HUES64 (cell line): ENCODE measurements around the gene RTP2.

Experiments
- H3K27ac ChIP-seq: 2 replicates; pipeline ENCODE4 v1.7.0; 2013; ENCODE audit warnings: low read depth, low read length, inconsistent platforms
- H3K27me3 ChIP-seq: 2 replicates; pipeline ENCODE4 v1.6.1; 2013; ENCODE audit warnings: mild to moderate bottlenecking, low read length; ENCODE audit not compliant: insufficient read depth
- H3K36me3 ChIP-seq: 2 replicates; pipeline ENCODE4 v1.6.1; 2013; ENCODE audit warnings: mild to moderate bottlenecking, low read length; ENCODE audit not compliant: insufficient read depth
- H3K4me1 ChIP-seq: 2 replicates; pipeline ENCODE4 v1.6.1; 2013; ENCODE audit warnings: mild to moderate bottlenecking, low read length, moderate library complexity; ENCODE audit not compliant: insufficient read depth
- H3K4me3 ChIP-seq: 2 replicates; pipeline ENCODE4 v1.5.1; 2013; ENCODE audit warnings: mild to moderate bottlenecking, low read length, moderate library complexity
- H3K9ac ChIP-seq: 2 replicates; pipeline ENCODE4 v1.6.1; 2013; ENCODE audit warnings: mild to moderate bottlenecking, low read depth, low read length
- H3K9me3 ChIP-seq: 2 replicates; pipeline ENCODE4 v1.6.1; 2013; ENCODE audit warnings: low read depth, low read length; ENCODE audit not compliant: insufficient read depth
- WGBS: fragments of 150-250, 120-280 bp; methylation state at CpG from one replicate; pipeline ENCODE4 v1.1.7; 2013; ENCODE audit warnings: missing lambda C conversion rate; 5-methylcytosine and 5-hydroxymethylcytosine counted together

Gene RTP2

GRCh38 chr3:187737368-187738070 lies 35.2 kb upstream of the RTP2 start:
- H3K9me3 ChIP-seq: no peaks in the 10 kb centered on the region
- WGBS: under 1% methylated on average over 39 of the region's 41 CpGs
- peak overlapping the region; percentile 61 for H3K4me3 ChIP-seq
- peaks cover 26% of the 10 kb centered on the region for H3K4me1 ChIP-seq
- H3K9ac ChIP-seq: peak overlapping the region; percentile 60
- H3K36me3 ChIP-seq: peaks cover 13% of the 10 kb centered on the region
- peaks cover 40% of the 10 kb centered on the region for H3K27me3 ChIP-seq
- no peak overlapping the region; the same call in 1 of the 2 replicates for H3K27ac ChIP-seq

- peak overlapping the region; percentile 61 for H3K4me3 ChIP-seq
- H3K4me1 ChIP-seq: peaks cover 23% of the 10 kb centered on the region
- H3K9ac ChIP-seq: peak overlapping the region; percentile 60; the same call in 1 of the 2 replicates
Measured at GRCh38 chr3:187737006-187737367, 34.6 kb upstream of the RTP2 start.

GRCh38 chr3:187736418-187736871 lies 34.1 kb upstream of the RTP2 start:
- H3K9ac ChIP-seq: no peak overlapping the region
- peaks cover 32% of the 10 kb centered on the region for H3K27me3 ChIP-seq
- peaks cover 24% of the 10 kb centered on the region for H3K36me3 ChIP-seq
- no peaks in the 10 kb centered on the region for H3K9me3 ChIP-seq
- H3K4me1 ChIP-seq: peaks cover 23% of the 10 kb centered on the region
- H3K4me3 ChIP-seq: no peak overlapping the region
- WGBS: 54% methylated on average over 6 of the region's 8 CpGs
- H3K27ac ChIP-seq: no peak overlapping the region

More at GRCh38 chr3:187737006-187737367, 34.6 kb upstream of the RTP2 start:
- no peak overlapping the region for H3K27ac ChIP-seq
- H3K27me3 ChIP-seq: peaks cover 37% of the 10 kb centered on the region
- H3K9me3 ChIP-seq: no peaks in the 10 kb centered on the region
- WGBS: 18% methylated on average over 4 of the region's 4 CpGs
- H3K36me3 ChIP-seq: peaks cover 18% of the 10 kb centered on the region

GRCh38 chr3:187735837-187736236 lies 33.5 kb upstream of the RTP2 start:
- 85% methylated on average over 3 of the region's 3 CpGs for WGBS
- Histone ChIP-seq H3K9ac (no peak overlapping the region), H3K4me1 (peaks cover 23% of the 10 kb centered on the region), H3K9me3 (no peaks in the 10 kb centered on the region), H3K27ac (no peak overlapping the region), H3K36me3 (peaks cover 30% of the 10 kb centered on the region), H3K4me3 (no peak overlapping the region), H3K27me3 (peaks cover 27% of the 10 kb centered on the region)

GRCh38 chr3:187735383-187735782 lies 33.0 kb upstream of the RTP2 start:
- Histone ChIP-seq H3K9me3 (no peaks in the 10 kb centered on the region), H3K9ac (no peak overlapping the region), H3K27me3 (peaks cover 23% of the 10 kb centered on the region), H3K36me3 (peaks cover 34% of the 10 kb centered on the region), H3K4me1 (peaks cover 20% of the 10 kb centered on the region), H3K4me3 (no peak overlapping the region), H3K27ac (no peak overlapping the region)
- 97% methylated on average over 3 of the region's 3 CpGs for WGBS

GRCh38 chr3:187734841-187735240 lies 32.5 kb upstream of the RTP2 start:
- peaks cover 40% of the 10 kb centered on the region for H3K36me3 ChIP-seq
- WGBS: 100% methylated on average over 1 of the region's 3 CpGs
- H3K4me1 ChIP-seq: peaks cover 16% of the 10 kb centered on the region
- no peak overlapping the region for H3K4me3 ChIP-seq
- H3K27ac ChIP-seq: no peak overlapping the region
- H3K27me3 ChIP-seq: peaks cover 19% of the 10 kb centered on the region
- H3K9ac ChIP-seq: no peak overlapping the region
- no peaks in the 10 kb centered on the region for H3K9me3 ChIP-seq

- whole genome bisulfite sequencing: 95% methylated on average over 11 of the region's 11 CpGs
- peaks cover 54% of the 10 kb centered on the region for H3K36me3 ChIP-seq
Measured at GRCh38 chr3:187733371-187733770, 31.0 kb upstream of the RTP2 start.

GRCh38 chr3:187729598-187729997 lies 27.2 kb upstream of the RTP2 start:
- Histone ChIP-seq H3K27me3 (no peaks in the 10 kb centered on the region), H3K27ac (no peak overlapping the region), H3K9me3 (no peaks in the 10 kb centered on the region), H3K4me3 (no peak overlapping the region), H3K36me3 (peaks cover 88% of the 10 kb centered on the region), H3K4me1 (no peaks in the 10 kb centered on the region), H3K9ac (no peak overlapping the region)
- 97% methylated on average over 12 of the region's 12 CpGs for WGBS

More at GRCh38 chr3:187733371-187733770, 31.0 kb upstream of the RTP2 start:
- H3K27ac ChIP-seq: no peak overlapping the region
- H3K27me3 ChIP-seq: peaks cover 19% of the 10 kb centered on the region
- H3K9me3 ChIP-seq: no peaks in the 10 kb centered on the region
- no peak overlapping the region for H3K4me3 ChIP-seq
- H3K4me1 ChIP-seq: peaks cover 16% of the 10 kb centered on the region
- no peak overlapping the region for H3K9ac ChIP-seq

- Histone ChIP-seq H3K9me3 (no peaks in the 10 kb centered on the region), H3K4me1 (no peaks in the 10 kb centered on the region), H3K27me3 (no peaks in the 10 kb centered on the region), H3K27ac (no peak overlapping the region), H3K4me3 (no peak overlapping the region), H3K9ac (no peak overlapping the region), H3K36me3 (peaks cover 93% of the 10 kb centered on the region)
- 95% methylated on average over 13 of the region's 13 CpGs for WGBS
Measured at GRCh38 chr3:187728940-187729583, 26.7 kb upstream of the RTP2 start.

- Histone ChIP-seq H3K9me3 (no peaks in the 10 kb centered on the region), H3K4me1 (no peaks in the 10 kb centered on the region), H3K27me3 (no peaks in the 10 kb centered on the region), H3K9ac (no peak overlapping the region), H3K4me3 (no peak overlapping the region), H3K36me3 (peaks cover 95% of the 10 kb centered on the region), H3K27ac (no peak overlapping the region)
- 92% methylated on average over 8 of the region's 8 CpGs for WGBS
Measured at GRCh38 chr3:187728248-187728647, 25.9 kb upstream of the RTP2 start.

- Histone ChIP-seq H3K9me3 (no peaks in the 10 kb centered on the region), H3K27me3 (no peaks in the 10 kb centered on the region), H3K27ac (no peak overlapping the region), H3K36me3 (peaks cover 93% of the 10 kb centered on the region), H3K4me3 (no peak overlapping the region), H3K4me1 (peaks cover 5% of the 10 kb centered on the region; the same call in 1 of the 2 replicates), H3K9ac (no peak overlapping the region)
- 93% methylated on average over 13 of the region's 13 CpGs for WGBS
Measured at GRCh38 chr3:187726564-187726963, 24.2 kb upstream of the RTP2 start.
